Measurements from ENCODE around the gene ROCK2.

Gene ROCK2

GRCh38 chr2:11142987-11143386 is 201.4 kb downstream of the ROCK2 start:
- ChIA-PET CTCF (interaction anchor here (0.7 to 4.9 kb wide), 3 partner anchors 11 to 440 kb away, joined by 3 to 51 read pairs (median 4); a partner anchor contains a TSS), POLR2A (interaction anchor here (0.6 to 0.7 kb wide), 2 partner anchors 9 to 278 kb away, joined by 3 to 4 read pairs; no protein-coding TSS in a partner anchor)
- H3K36me3 ChIP-seq (ENCODE audit: control insufficient read depth in 2 of 2, insufficient read depth in 1 of 2, low read length in 2 of 2) = no peaks in the 10 kb centered on the region
- TF ChIP-seq BCL11B (tag by site-specific recombination; IDR thresholded peaks at IDR 0.05; ENCODE audit: low read depth) = no peak
- peak; percentile 100 for TF ChIP-seq ZNF18 (tag by site-specific recombination; IDR thresholded peaks at IDR 0.05)
- no peak for TF ChIP-seq KLF7 (tag by site-specific recombination; IDR thresholded peaks at IDR 0.05; ENCODE audit: borderline replicate concordance)
- TF ChIP-seq ZNF112 (tag by site-specific recombination; IDR thresholded peaks at IDR 0.05) = no peak
- no peak for TF ChIP-seq ZNF837 (tag by site-specific recombination; IDR thresholded peaks at IDR 0.05)
- H3K27ac ChIP-seq (ENCODE audit: extremely low read depth, low read depth, low read length) = no peak overlapping the region
- no peak overlapping the region for H3K4me3 ChIP-seq (ENCODE audit: low read depth, low read length)
- no peaks in the 10 kb centered on the region for H3K9me3 ChIP-seq (ENCODE audit: control insufficient read depth, insufficient read depth, low read depth, low read length)
- no peaks in the 10 kb centered on the region for H3K4me1 ChIP-seq (ENCODE audit: control insufficient read depth, insufficient read depth, low read length)

- POLR2A ChIA-PET = no interaction called here
- Histone ChIP-seq H3K27ac (ENCODE audit: extremely low read depth, low read depth, low read length) (no peak overlapping the region), H3K9me3 (ENCODE audit: control insufficient read depth, insufficient read depth, low read depth, low read length) (no peaks in the 10 kb centered on the region), H3K36me3 (ENCODE audit: control insufficient read depth in 2 of 2, insufficient read depth in 1 of 2, low read length in 2 of 2) (no peaks in the 10 kb centered on the region), H3K4me3 (ENCODE audit: low read depth, low read length) (no peak overlapping the region), H3K4me1 (ENCODE audit: control insufficient read depth, insufficient read depth, low read length) (no peaks in the 10 kb centered on the region)
- TF ChIP-seq ZBTB1 (tag by site-specific recombination; IDR thresholded peaks at IDR 0.05) = no peak
- CTCF ChIA-PET = interaction anchor here (0.6 to 4.9 kb wide), 4 partner anchors 9 to 440 kb away, joined by 3 to 51 read pairs (median 7); a partner anchor contains a TSS
Observed at GRCh38 chr2:11142330-11142729, 202.1 kb downstream of the ROCK2 start.

- 0 out of 2 replicates have a peak, but pooled peaks have one; percentile 24 for TF ChIP-seq ZFP3 (tag by site-specific recombination; IDR thresholded peaks at IDR 0.05; ENCODE audit: low read depth)
- TF ChIP-seq ZNF10 (tag by site-specific recombination; IDR thresholded peaks at IDR 0.05) = no peak
- no peak for TF ChIP-seq ZNF621 (tag by site-specific recombination; IDR thresholded peaks at IDR 0.05)
- no peak for TF ChIP-seq BCL11B (tag by site-specific recombination; IDR thresholded peaks at IDR 0.05; ENCODE audit: low read depth)
- CTCF ChIA-PET = interaction anchor here (0.6 to 0.7 kb wide), 2 partner anchors 9 to 67 kb away, joined by 3 to 4 read pairs; a partner anchor contains a TSS
- Histone ChIP-seq H3K9me3 (ENCODE audit: control insufficient read depth, insufficient read depth, low read depth, low read length) (no peaks in the 10 kb centered on the region), H3K36me3 (ENCODE audit: control insufficient read depth in 2 of 2, insufficient read depth in 1 of 2, low read length in 2 of 2) (no peaks in the 10 kb centered on the region), H3K4me1 (ENCODE audit: control insufficient read depth, insufficient read depth, low read length) (no peaks in the 10 kb centered on the region), H3K27ac (ENCODE audit: extremely low read depth, low read depth, low read length) (no peak overlapping the region), H3K4me3 (ENCODE audit: low read depth, low read length) (no peak overlapping the region)
- POLR2A ChIA-PET = no interaction called here
Observed at GRCh38 chr2:11141319-11141718, 203.1 kb downstream of the ROCK2 start.

GRCh38 chr2:11140492-11140891 is 203.9 kb downstream of the ROCK2 start:
- no peak overlapping the region for H3K4me3 ChIP-seq (ENCODE audit: low read depth, low read length)
- ChIA-PET CTCF (interaction anchor here (0.7 kb wide), 1 partner anchor 8 kb away, joined by 4 read pairs; a partner anchor contains a TSS), POLR2A (no interaction called here)
- no peaks in the 10 kb centered on the region for H3K9me3 ChIP-seq (ENCODE audit: control insufficient read depth, insufficient read depth, low read depth, low read length)
- no peak overlapping the region for H3K27ac ChIP-seq (ENCODE audit: extremely low read depth, low read depth, low read length)
- H3K36me3 ChIP-seq (ENCODE audit: control insufficient read depth in 2 of 2, insufficient read depth in 1 of 2, low read length in 2 of 2) = no peaks in the 10 kb centered on the region
- no peaks in the 10 kb centered on the region for H3K4me1 ChIP-seq (ENCODE audit: control insufficient read depth, insufficient read depth, low read length)
- TF ChIP-seq MEIS1 (CRISPR knock-in tag; IDR thresholded peaks at IDR 0.05; ENCODE audit: borderline replicate concordance) (no peak), ZNF398 (tag by site-specific recombination; IDR thresholded peaks at IDR 0.05) (no peak), ZNF19 (tag by site-specific recombination; IDR thresholded peaks at IDR 0.05; ENCODE audit: low read depth) (no peak), SP7 (tag by site-specific recombination; IDR thresholded peaks at IDR 0.05) (no peak), ZSCAN23 (tag by site-specific recombination; IDR thresholded peaks at IDR 0.05) (no peak), ZBTB11 (tag by site-specific recombination; conservative IDR thresholded peaks at IDR 0.05; ENCODE audit: low read depth) (no peak), TSHZ1 (tag by site-specific recombination; IDR thresholded peaks at IDR 0.05; ENCODE audit: borderline replicate concordance) (no peak), EGR2 (tag by site-specific recombination; IDR thresholded peaks at IDR 0.05; ENCODE audit: low read depth) (no peak), WT1 (tag by site-specific recombination; IDR thresholded peaks at IDR 0.05) (no peak)

Data from HEK293 (cell line).